Stomach (tissue), 19 donors: ENCODE data around the gene MKRN3. TPM values are rescaled to one million over a fixed set of nuclear protein-coding genes. Genes with fewer than 3 reads are reported as not detected.

Experiments
- DNase-seq, 2 donors: peaks; one replicate each; pipeline versions ENCODE4 v3.0.0 to v3.0.0-alpha.2; 2013 to 2019
- H3K27ac ChIP-seq, 5 donors: fragments of 200-600 bp in 4 of 5; sonication (generic) in 4 of 5; one replicate each; pipeline ENCODE4 v1.5.1; 2013 to 2019; ENCODE audit warnings: mild to moderate bottlenecking in 1 of 5, moderate library complexity in 1 of 5
- H3K27me3 ChIP-seq, 3 donors: fragments of 200-600 bp; sonication (generic); one replicate each; pipeline ENCODE4 v1.5.1; 2017 to 2019; ENCODE audit warnings: mixed run types in 1 of 3
- H3K36me3 ChIP-seq, 4 donors: fragments of 200-600 bp; sonication (generic); 1 replicate in 3 of 4; 2 replicates in 1 of 4; pipeline ENCODE4 v1.5.1; 2016 to 2019
- H3K4me1 ChIP-seq, 4 donors: fragments of 200-600 bp; sonication (generic); one replicate each; pipeline ENCODE4 v1.5.1; 2016 to 2019
- H3K4me3 ChIP-seq, 4 donors: fragments of 200-600 bp; sonication (generic) in 3 of 4; one replicate each; pipeline ENCODE4 v1.5.1; 2016 to 2019; ENCODE audit warnings: mild to moderate bottlenecking in 1 of 4
- H3K9me3 ChIP-seq, 4 donors: fragments of 200-600 bp; sonication (generic); one replicate each; pipeline ENCODE4 v1.5.1; 2016 to 2019
- CTCF ChIP-seq, 7 experiments: fragments of 450-650 bp in 4 of 7; fragments of 200-600 bp in 3 of 7; sonication (generic) in 3 of 7; IDR thresholded peaks; one replicate each; pipeline ENCODE4 v1.5.1; 2016 to 2019; ENCODE audit warnings: antibody characterized with exemption in 7 of 7, control low read depth in 2 of 7, mild to moderate bottlenecking in 1 of 7
- EP300 ChIP-seq: sonication (generic); formaldehyde crosslinking; IDR thresholded peaks from one replicate; pipeline ENCODE4 v1.6.1; 2017; ENCODE audit warnings: antibody characterized with exemption
- POLR2A ChIP-seq, 4 donors: fragments of 450-650 bp; IDR thresholded peaks; one replicate each; pipeline ENCODE4 v1.6.1; 2016; ENCODE audit warnings: antibody characterized with exemption in 4 of 4, control low read depth in 2 of 4, mild to moderate bottlenecking in 1 of 4, moderate library complexity in 1 of 4
- POLR2AphosphoS5 ChIP-seq, 3 donors: sonication (generic); formaldehyde crosslinking; IDR thresholded peaks; one replicate each; pipeline ENCODE4 v1.6.1; 2016; ENCODE audit warnings: antibody characterized with exemption in 3 of 3
- WGBS, 5 donors: extraction: QIAGEN DNeasy Blood & Tissue Kit in 3 of 5; methylation state at CpG; one replicate each; pipeline versions ENCODE4 v1.1.5 to v1.1.7; 2013 to 2018; 5-methylcytosine and 5-hydroxymethylcytosine counted together
- intact Hi-C: fragments of 100-400 bp; cut with DNase I; formaldehyde crosslinking; loops from one replicate; pipeline ENCODE4 v1.15.1; 2023; ENCODE audit warnings: low total_unique reads
- long read RNA-seq, 10 donors: transcript quantifications; one replicate each; lab custom pipeline, GENCODE V29; 2026
- polyA plus RNA-seq, 3 donors: library from polyadenylated mRNA; stranded (reverse); fragments of 200-250 nt; gene quantifications; one replicate each; pipeline ENCODE4 v1.2.3, GENCODE V29; 2013
- total RNA-seq, 5 donors: library from RNA; depleted of rRNA; stranded (reverse); fragments of >200 nt; gene quantifications; one replicate each; pipeline versions ENCODE4 v1.1.0 to v1.2.3, GENCODE V29; 2014 to 2016
- donor health status: healthy with polysubstance abuse.
- donor health status: Bipolar disorder and iron deficiency.
- donor health status: healthy.

MKRN3 gene
- total RNA-seq = 10 to 100 TPM in 1 of 5 donors, 1 to 10 TPM in 1, not detected in 3; 3.3 to 14.2 TPM
- polyA plus RNA-seq = under 1 TPM in 1 of 3 donors, not detected in 2; 0.40 TPM
- long read RNA-seq, donor 1, partial matches to known transcripts = 0 of 1 reads
- long read RNA-seq, donor 1, other reads (novel, unspliced or antisense) = 0 of 1 reads
- long read RNA-seq, donor 2, partial matches to known transcripts = 0 of 2 reads
- long read RNA-seq, donor 2, other reads (novel, unspliced or antisense) = 0 of 2 reads
- long read RNA-seq, donor 3, partial matches to known transcripts = 0 of 1 reads
- long read RNA-seq, donor 3, other reads (novel, unspliced or antisense) = 0 of 1 reads
- long read RNA-seq, donor 4 = 0 reads
- long read RNA-seq, donor 5 = 0 reads
- long read RNA-seq, donor 6, partial matches to known transcripts = 0 of 2 reads
- long read RNA-seq, donor 6, other reads (novel, unspliced or antisense) = 0 of 2 reads
- long read RNA-seq, donor 7 = 0 reads
- long read RNA-seq, donor 8 = 0 reads
- long read RNA-seq, donor 9, partial matches to known transcripts = 0 of 1 reads
- long read RNA-seq, donor 9, other reads (novel, unspliced or antisense) = 0 of 1 reads
- long read RNA-seq, donor 10 = 0 reads

- intact Hi-C loops = no loop called here
- H3K36me3 ChIP-seq = no peaks in the 10 kb centered on the region
- peaks cover 0 to 20% (median 0%) of the 10 kb centered on the region in 3 donors for H3K27me3 ChIP-seq
- H3K9me3 ChIP-seq = peaks cover 0 to 20% (median 13%) of the 10 kb centered on the region in 4 donors
- WGBS, 5 donors = 76 to 83% (median 81%) methylated on average over 24 to 27 of the region's 27 CpGs
- no peaks in the 10 kb centered on the region for H3K4me1 ChIP-seq
- no peak for TF ChIP-seq CTCF (IDR thresholded peaks at IDR 0.05)
- TF ChIP-seq POLR2AphosphoS5 (IDR thresholded peaks at IDR 0.05) = no peak
- TF ChIP-seq POLR2A (IDR thresholded peaks at IDR 0.05) = no peak
- no peak for TF ChIP-seq EP300
- DNase-seq = peak in 1 of 2 donors; percentile 94
- H3K27ac ChIP-seq = peak within 1 kb of the TSS in 2 of 5 donors; percentile 13 to 61
- H3K4me3 ChIP-seq = peak within 1 kb of the TSS; percentile 17 to 37 (median 25)
Observed at GRCh38 chr15:23565395-23566070, at the start of gene MKRN3. Gene MKRN3 (plus strand): TSS chr15:23565674. CDS start chr15:23565783, 109 bp downstream.

- TF ChIP-seq POLR2A (IDR thresholded peaks at IDR 0.05) (no peak), POLR2AphosphoS5 (IDR thresholded peaks at IDR 0.05) (no peak)
- H3K27me3 ChIP-seq = no peaks in the 10 kb centered on the region
- H3K36me3 ChIP-seq = no peaks in the 10 kb centered on the region
- intact Hi-C loops = no loop called here
- no peaks in the 10 kb centered on the region for H3K9me3 ChIP-seq
- H3K4me1 ChIP-seq = no peaks in the 10 kb centered on the region
- no peak overlapping the region for H3K4me3 ChIP-seq
- WGBS, 5 donors = 50 to 74% (median 59%) methylated on average over 4 of the region's 4 CpGs
- no peak overlapping the region for H3K27ac ChIP-seq
- no peak for DNase-seq
Observed at GRCh38 chr15:23516866-23517265, 48.6 kb upstream of the MKRN3 start.

GRCh38 chr15:23518104-23518503, 47.4 kb upstream of the MKRN3 start:
- Histone ChIP-seq H3K36me3 (no peaks in the 10 kb centered on the region), H3K9me3 (no peaks in the 10 kb centered on the region), H3K27ac (no peak overlapping the region), H3K4me1 (no peaks in the 10 kb centered on the region), H3K27me3 (no peaks in the 10 kb centered on the region), H3K4me3 (no peak overlapping the region)
- TF ChIP-seq POLR2A (IDR thresholded peaks at IDR 0.05) = no peak
- TF ChIP-seq EP300 = no peak
- TF ChIP-seq CTCF (IDR thresholded peaks at IDR 0.05) = no peak
- 73 to 88% (median 87%) methylated on average over 5 of the region's 5 CpGs for WGBS, 5 donors
- intact Hi-C loops = no loop called here
- no peak for DNase-seq

- H3K27me3 ChIP-seq = no peaks in the 10 kb centered on the region
- no peaks in the 10 kb centered on the region for H3K4me1 ChIP-seq
- TF ChIP-seq POLR2AphosphoS5 (IDR thresholded peaks at IDR 0.05) (no peak), CTCF (IDR thresholded peaks at IDR 0.05) (no peak), POLR2A (IDR thresholded peaks at IDR 0.05) (no peak), EP300 (no peak)
- no peak for DNase-seq
- intact Hi-C loops = no loop called here
- 59 to 67% (median 61%) methylated on average over 3 of the region's 3 CpGs for WGBS, 5 donors
- H3K4me3 ChIP-seq = no peak overlapping the region
- H3K9me3 ChIP-seq = no peaks in the 10 kb centered on the region
- H3K27ac ChIP-seq = no peak overlapping the region
- no peaks in the 10 kb centered on the region for H3K36me3 ChIP-seq
Observed at GRCh38 chr15:23524816-23525215, 40.7 kb upstream of the MKRN3 start.
